ENCODE results near the gene AUTS2.

DNA sequence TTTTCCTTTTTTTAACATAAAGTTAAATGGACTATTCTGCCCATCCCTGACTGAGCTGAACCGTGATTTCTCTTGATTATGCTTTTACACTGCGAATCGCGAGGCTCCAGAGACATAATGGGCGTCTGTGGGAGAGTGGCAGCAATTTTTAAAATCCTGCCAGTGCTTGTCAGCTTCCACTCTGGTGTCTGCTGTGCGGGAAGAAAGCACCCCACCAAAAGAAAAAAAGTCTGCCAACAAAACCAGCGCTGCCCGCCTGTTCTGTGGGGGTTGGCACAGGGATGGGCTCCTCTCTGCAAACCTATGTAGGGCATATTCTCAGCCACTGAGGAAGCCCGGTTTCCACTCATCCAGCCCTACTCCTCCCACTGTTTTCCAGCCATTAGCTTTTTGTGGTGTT, 941.3 kb downstream of the AUTS2 start:
- no peak for TF ChIP-seq GATA2 (IDR thresholded peaks at IDR 0.05; ENCODE audit: low read depth, low read length)
- no peak for TF ChIP-seq GATA3 (IDR thresholded peaks at IDR 0.05; ENCODE audit: low read depth, low read length)
